OCI-LY3 (cell line): Measurements from ENCODE around the gene EMC6.

Source experiments
- CTCF ChIP-seq: fragments of 200-600, 300-600 bp; sonication (generic); IDR thresholded peaks from 2 replicates; pipeline ENCODE4 v1.5.1; 2014; ENCODE audit warnings: antibody characterized with exemption, low read length, low read depth
- EZH2phosphoT487 ChIP-seq: fragments of 200-600 bp; shearing (Covaris generic); IDR thresholded peaks from 2 replicates; pipeline ENCODE4 v1.6.1; 2018; ENCODE audit warnings: antibody characterized with exemption, mixed run types, low read depth

GRCh38 chr17:3710951-3711383, 42.4 kb downstream of the EMC6 start:
- TF ChIP-seq EZH2phosphoT487 = no peak
- TF ChIP-seq CTCF = no peak
